K562 (cell line): ENCODE measurements around the gene ZNF574. TPM values are rescaled to one million over a fixed set of nuclear protein-coding genes. Genes with fewer than 3 reads are reported as not detected.

ENCODE experiments used
- ARID3A ChIP-seq: IDR thresholded peaks from 2 replicates; pipeline ENCODE4 v1.6.1; 2012; ENCODE audit warnings: low read depth, low read length, improper control_type of control experiment, borderline replicate concordance
- CEBPG ChIP-seq, 3 experiments: fragments of 200-800 bp in 1 of 3; sonication (Bioruptor generic) in 1 of 3; sonication (generic) in 1 of 3; formaldehyde crosslinking in 1 of 3; IDR thresholded peaks in 2 of 3; conservative IDR thresholded peaks in 1 of 3; 2 replicates each; pipeline versions ENCODE4 v1.6.1 to v1.8.0; 2016 to 2022; ENCODE audit warnings: missing compliant biosample characterization in 2 of 3, missing genetic modification characterization in 2 of 3, mild to moderate bottlenecking in 1 of 3, missing genetic modification reagents in 1 of 3
- CREBBP ChIP-seq: IDR thresholded peaks from one replicate; pipeline ENCODE4 v1.6.1; 2012; ENCODE audit warnings: low read depth, mild to moderate bottlenecking, control low read depth, inconsistent platforms, low read length
- DEAF1 ChIP-seq: fragments of 450-650 bp; formaldehyde crosslinking; IDR thresholded peaks from 2 replicates; pipeline ENCODE4 v1.4.0; 2020; ENCODE audit warnings: mild to moderate bottlenecking, moderate library complexity
- MXD1 ChIP-seq: fragments of 250-450 bp; sonication (Bioruptor Pico); IDR thresholded peaks from 2 replicates; pipeline ENCODE4 v1.8.0; 2021; ENCODE audit warnings: borderline replicate concordance, mild to moderate bottlenecking, moderate library complexity; ENCODE audit not compliant: poor library complexity, severe bottlenecking
- NFIC ChIP-seq: fragments of 450-650 bp; IDR thresholded peaks from 2 replicates; pipeline ENCODE4 v1.6.1; 2017; ENCODE audit warnings: mild to moderate bottlenecking, inconsistent platforms
- RBM25 ChIP-seq: fragments of 200-400 bp; formaldehyde crosslinking; IDR thresholded peaks from 2 replicates; pipeline ENCODE4 v1.6.1; 2018; ENCODE audit warnings: low read length, low read depth, moderate library complexity; ENCODE audit not compliant: severe bottlenecking
- RNF219 ChIP-seq: fragments of 250-450 bp; sonication (Bioruptor Pico); IDR thresholded peaks from 2 replicates; pipeline ENCODE4 v1.5.0; 2022; ENCODE audit warnings: mild to moderate bottlenecking
- ZC3H8 ChIP-seq: fragments of 450-650 bp; IDR thresholded peaks from 2 replicates; pipeline ENCODE4 v1.6.1; 2017
- ZKSCAN3 ChIP-seq: fragments of 250-450 bp; sonication (Bioruptor Pico); IDR thresholded peaks from 2 replicates; pipeline ENCODE4 v1.4.0; 2020
- polyA plus RNA-seq, 8 experiments: library from polyadenylated mRNA; depleted of rRNA in 4 of 8; stranded (reverse) in 5 of 8; unstranded in 3 of 8; fragments of >200 nt; fragmentation: Nextera tagmentation in 2 of 8; fragmentation: Illumina TruSeq in 1 of 8; extraction: Ambion mirVana in 2 of 8; extraction: Trizol in 1 of 8; gene quantifications; 2 replicates each; pipeline versions ENCODE4 v1.2.1 to v1.2.3, GENCODE V29; 2011 to 2014; ENCODE audit warnings: inconsistent platforms in 1 of 8, missing spikeins in 1 of 8
- total RNA-seq, 7 experiments: library from RNA; depleted of rRNA in 6 of 7; stranded (reverse); fragments of >200 nt in 6 of 7; fragmentation: Illumina TruSeq in 2 of 7; extraction: Trizol in 2 of 7; gene quantifications; 2 replicates each; pipeline versions ENCODE4 v1.2.1 to v1.2.3, GENCODE V29; 2011 to 2021; ENCODE audit warnings: low replicate concordance in 1 of 7

Gene ZNF574
- total and polyA plus RNA-seq, 9 of the 15 experiments (the other 6 are each of a cell fraction or from before 2014, with no cell fraction given): 0.24 to 20.7 (median 8.4) TPM

- no peak for TF ChIP-seq RBM25
- TF ChIP-seq ZKSCAN3 (CRISPR knock-in tag): no peak
- TF ChIP-seq MXD1: no peak
- TF ChIP-seq CREBBP: no peak
- TF ChIP-seq ZC3H8: no peak
- no peak for TF ChIP-seq ARID3A
- TF ChIP-seq DEAF1 (CRISPR knock-in tag): no peak
- no peak for TF ChIP-seq NFIC
- TF ChIP-seq RNF219 (CRISPR knock-in tag): no peak
- TF ChIP-seq CEBPG (CRISPR knock-in tag; IDR thresholded peaks at IDR 0.05): no peak
- no peak for TF ChIP-seq CEBPG (tag; conservative IDR thresholded peaks at IDR 0.05 in 1 of 2, IDR thresholded peaks at IDR 0.05 in 1 of 2)
Observed at GRCh38 chr19:42120276-42120980, 44.5 kb downstream of the ZNF574 start (continued).
